ENCODE data around the gene ATF5. TPM values are rescaled to one million over a fixed set of nuclear protein-coding genes. Genes with fewer than 3 reads are reported as not detected.

Gene ATF5
- total RNA-seq, 1 donor from 2014 or later, result 35.5 TPM

DNA sequence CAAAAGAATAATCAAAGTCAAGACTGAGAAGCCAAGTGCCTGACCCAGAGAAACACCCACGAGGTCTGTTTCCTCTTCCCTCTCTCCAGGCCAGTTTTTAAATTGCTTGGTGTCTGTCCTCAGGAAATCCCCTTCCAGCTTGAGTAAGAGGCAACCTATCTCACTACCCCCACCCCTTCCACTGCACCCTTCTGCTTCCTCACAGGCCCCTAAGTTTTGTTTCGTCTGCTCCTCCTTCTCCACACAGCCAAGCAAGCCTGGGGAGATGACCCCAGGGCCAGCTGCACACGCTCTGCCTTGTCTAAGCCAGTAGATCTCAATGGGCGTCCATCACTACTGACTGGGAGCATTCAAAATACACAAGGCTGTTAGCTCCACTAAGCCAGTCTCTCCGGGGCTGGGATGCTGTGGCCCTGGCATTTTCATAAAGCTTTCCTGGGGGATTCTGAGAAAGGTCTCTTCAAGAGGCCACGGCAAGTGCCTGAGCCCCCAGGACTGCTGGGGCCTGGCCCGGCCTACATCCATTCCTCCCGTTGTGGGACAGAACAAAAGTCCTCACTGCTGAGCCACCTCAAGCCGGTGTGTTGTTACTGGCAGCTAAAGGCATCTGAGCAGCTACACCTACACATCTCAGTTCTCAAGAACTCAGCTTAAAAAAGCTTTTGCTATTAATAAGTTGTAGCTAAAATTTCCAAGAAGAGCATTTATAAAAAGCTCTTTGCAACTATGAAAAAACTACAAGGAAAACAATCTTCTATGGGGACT is 17.4 kb upstream of the ATF5 start:
- H3K36me3 Mint-ChIP-seq (ENCODE audit: low read depth, unreplicated experiment), result peaks cover 33% of the 10 kb centered on the region
- H3K4me3 ChIP-seq (ENCODE audit: insufficient read depth, low read depth, low read length), result no peak overlapping the region
- H2AFZ ChIP-seq (ENCODE audit: low read depth, low read length), result no peak overlapping the region
- no peaks in the 10 kb centered on the region for H3K27me3 ChIP-seq (ENCODE audit: insufficient read depth, low read length)
- no peaks in the 10 kb centered on the region for H3K4me1 ChIP-seq (ENCODE audit: insufficient read depth, low read length)
- peaks cover 14% of the 10 kb centered on the region for H3K36me3 ChIP-seq (ENCODE audit: insufficient read depth, low read length)
- peak overlapping the region; percentile 3 for H3K27ac Mint-ChIP-seq (ENCODE audit: unreplicated experiment)
- peaks cover 10% of the 10 kb centered on the region for H3K4me1 Mint-ChIP-seq (ENCODE audit: low read depth, unreplicated experiment)
- FAIRE-seq, result no peak
- H3K9ac ChIP-seq (ENCODE audit: low read length), result peak overlapping the region; percentile 10
- no peaks in the 10 kb centered on the region for H3K9me3 Mint-ChIP-seq (ENCODE audit: unreplicated experiment)
- TF ChIP-seq, protein P1, sequence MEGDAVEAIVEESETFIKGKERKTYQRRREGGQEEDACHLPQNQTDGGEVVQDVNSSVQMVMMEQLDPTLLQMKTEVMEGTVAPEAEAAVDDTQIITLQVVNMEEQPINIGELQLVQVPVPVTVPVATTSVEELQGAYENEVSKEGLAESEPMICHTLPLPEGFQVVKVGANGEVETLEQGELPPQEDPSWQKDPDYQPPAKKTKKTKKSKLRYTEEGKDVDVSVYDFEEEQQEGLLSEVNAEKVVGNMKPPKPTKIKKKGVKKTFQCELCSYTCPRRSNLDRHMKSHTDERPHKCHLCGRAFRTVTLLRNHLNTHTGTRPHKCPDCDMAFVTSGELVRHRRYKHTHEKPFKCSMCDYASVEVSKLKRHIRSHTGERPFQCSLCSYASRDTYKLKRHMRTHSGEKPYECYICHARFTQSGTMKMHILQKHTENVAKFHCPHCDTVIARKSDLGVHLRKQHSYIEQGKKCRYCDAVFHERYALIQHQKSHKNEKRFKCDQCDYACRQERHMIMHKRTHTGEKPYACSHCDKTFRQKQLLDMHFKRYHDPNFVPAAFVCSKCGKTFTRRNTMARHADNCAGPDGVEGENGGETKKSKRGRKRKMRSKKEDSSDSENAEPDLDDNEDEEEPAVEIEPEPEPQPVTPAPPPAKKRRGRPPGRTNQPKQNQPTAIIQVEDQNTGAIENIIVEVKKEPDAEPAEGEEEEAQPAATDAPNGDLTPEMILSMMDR (IDR thresholded peaks at IDR 0.05; ENCODE audit: insufficient read depth, low read depth, low read length), result no peak
- TF ChIP-seq EZH2 (IDR thresholded peaks at IDR 0.05; ENCODE audit: insufficient read depth, low read length), result no peak
- H3K9me3 ChIP-seq (ENCODE audit: insufficient read depth, low read depth, low read length), result no peaks in the 10 kb centered on the region
- H3K4me3 Mint-ChIP-seq (ENCODE audit: unreplicated experiment), result no peak overlapping the region
- peak overlapping the region; percentile 11 for H3K4me2 ChIP-seq (ENCODE audit: low read length)
- no peak for DNase-seq (ENCODE audit: low read depth)
- H3K27me3 Mint-ChIP-seq (ENCODE audit: low read depth, unreplicated experiment), result no peaks in the 10 kb centered on the region
- H3K27ac ChIP-seq (ENCODE audit: low read depth, low read length), result no peak overlapping the region
- peaks cover 56% of the 10 kb centered on the region for H3K79me2 ChIP-seq (ENCODE audit: insufficient read depth, low read length)
- H4K20me1 ChIP-seq (ENCODE audit: insufficient read depth, low read length), result peaks cover 75% of the 10 kb centered on the region

DNA sequence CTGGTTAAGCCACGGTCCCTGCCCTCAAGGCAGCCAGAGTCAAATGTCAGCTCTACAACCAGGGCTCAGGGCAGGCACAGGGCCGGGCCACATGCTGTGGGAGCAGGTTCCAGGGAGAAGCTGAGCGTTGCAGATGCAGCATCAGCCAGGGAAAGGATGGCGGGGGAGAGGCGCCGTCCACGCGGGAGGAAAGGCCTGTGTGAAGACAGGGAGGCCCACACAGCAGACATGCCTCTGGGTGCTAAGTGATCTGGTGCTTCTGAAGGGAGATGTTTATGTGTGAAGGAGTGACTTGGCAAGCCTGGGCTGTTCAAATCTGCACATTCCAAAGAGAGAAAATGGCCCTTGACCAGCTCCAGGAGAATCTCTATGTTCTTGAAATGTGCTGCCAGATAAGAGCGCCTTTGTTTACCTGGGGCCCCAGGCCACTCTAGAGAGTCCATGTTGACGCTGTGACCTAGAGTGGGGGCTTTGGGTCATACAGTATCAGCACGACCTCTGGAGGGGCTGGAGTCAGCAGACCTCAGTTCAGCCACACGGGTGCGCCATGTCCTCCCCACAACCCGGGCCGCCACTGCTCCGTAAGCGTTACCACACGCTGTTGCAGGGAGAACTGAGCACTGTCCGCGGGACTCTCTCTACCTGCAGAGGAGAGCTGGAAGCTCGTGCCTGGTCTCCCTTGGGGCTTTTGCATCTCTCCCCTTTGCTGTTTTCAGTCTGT is 15.9 kb upstream of the ATF5 start:
- H3K27ac ChIP-seq (ENCODE audit: low read depth, low read length), result no peak overlapping the region

More for the DNA sequence above, 15.9 kb upstream of the ATF5 start:
- no peak for FAIRE-seq
- Histone ChIP-seq H3K27me3 (ENCODE audit: insufficient read depth, low read length) (no peaks in the 10 kb centered on the region), H3K4me2 (ENCODE audit: low read length) (no peak overlapping the region), H3K4me3 (ENCODE audit: insufficient read depth, low read depth, low read length) (no peak overlapping the region), H3K4me1 (ENCODE audit: insufficient read depth, low read length) (no peaks in the 10 kb centered on the region), H3K9me3 (ENCODE audit: insufficient read depth, low read depth, low read length) (no peaks in the 10 kb centered on the region), H3K36me3 (ENCODE audit: insufficient read depth, low read length) (peaks cover 14% of the 10 kb centered on the region), H3K79me2 (ENCODE audit: insufficient read depth, low read length) (peaks cover 68% of the 10 kb centered on the region), H3K9ac (ENCODE audit: low read length) (no peak overlapping the region), H4K20me1 (ENCODE audit: insufficient read depth, low read length) (peaks cover 74% of the 10 kb centered on the region), H2AFZ (ENCODE audit: low read depth, low read length) (no peak overlapping the region)
- H3K9me3 Mint-ChIP-seq (ENCODE audit: unreplicated experiment), result no peaks in the 10 kb centered on the region
- no peak for DNase-seq (ENCODE audit: low read depth)
- TF ChIP-seq EZH2 (IDR thresholded peaks at IDR 0.05; ENCODE audit: insufficient read depth, low read length), result no peak
- TF ChIP-seq, protein P1 (IDR thresholded peaks at IDR 0.05; ENCODE audit: insufficient read depth, low read depth, low read length), result no peak
- peaks cover 10% of the 10 kb centered on the region for H3K4me1 Mint-ChIP-seq (ENCODE audit: low read depth, unreplicated experiment)
- H3K36me3 Mint-ChIP-seq (ENCODE audit: low read depth, unreplicated experiment), result peaks cover 30% of the 10 kb centered on the region
- no peak overlapping the region for H3K27ac Mint-ChIP-seq (ENCODE audit: unreplicated experiment)
- no peaks in the 10 kb centered on the region for H3K27me3 Mint-ChIP-seq (ENCODE audit: low read depth, unreplicated experiment)
- H3K4me3 Mint-ChIP-seq (ENCODE audit: unreplicated experiment), result no peak overlapping the region

All from astrocyte (in vitro differentiated cells and primary cell).